ENCODE measurements around the gene ARAP1. TPM values are rescaled to one million over a fixed set of nuclear protein-coding genes. Genes with fewer than 3 reads are reported as not detected.
A peak's percentile ranks its signal among the peaks of the same experiment; 100 is the strongest.

The ARAP1 gene
- total RNA-seq, 1 donor from 2014 or later, result 49.5 TPM

- FAIRE-seq (no peak), DNase-seq (ENCODE audit: low read depth) (peak; percentile 33)
- no peaks in the 10 kb centered on the region for H3K27me3 ChIP-seq (ENCODE audit: control insufficient read depth, insufficient read depth, low read length)
- H3K4me3 ChIP-seq (ENCODE audit: low read depth, low read length), result peak overlapping the region; percentile 56
- no peaks in the 10 kb centered on the region for H3K36me3 ChIP-seq (ENCODE audit: control insufficient read depth, insufficient read depth, low read length)
- no peak for TF ChIP-seq CTCF (IDR thresholded peaks at IDR 0.05; ENCODE audit: insufficient read depth, low read length, severe bottlenecking)
These were observed 28.8 kb upstream of the ARAP1 start for GRCh38 chr11:72781063-72781312.

- TF ChIP-seq CTCF (IDR thresholded peaks at IDR 0.05; ENCODE audit: insufficient read depth, low read length, severe bottlenecking), result no peak
- H3K27me3 ChIP-seq (ENCODE audit: control insufficient read depth, insufficient read depth, low read length), result no peaks in the 10 kb centered on the region
- H3K4me3 ChIP-seq (ENCODE audit: low read depth, low read length), result peak overlapping the region; percentile 56
- no peaks in the 10 kb centered on the region for H3K36me3 ChIP-seq (ENCODE audit: control insufficient read depth, insufficient read depth, low read length)
- FAIRE-seq, result no peak
- DNase-seq (ENCODE audit: low read depth), result peak; percentile 30
These were observed 28.3 kb upstream of the ARAP1 start for GRCh38 chr11:72780296-72781062.

GRCh38 chr11:72779495-72780128 lies 27.4 kb upstream of the ARAP1 start:
- H3K36me3 ChIP-seq (ENCODE audit: control insufficient read depth, insufficient read depth, low read length), result no peaks in the 10 kb centered on the region
- no peaks in the 10 kb centered on the region for H3K27me3 ChIP-seq (ENCODE audit: control insufficient read depth, insufficient read depth, low read length)
- FAIRE-seq (no peak), DNase-seq (ENCODE audit: low read depth) (no peak)
- no peak overlapping the region for H3K4me3 ChIP-seq (ENCODE audit: low read depth, low read length)
- no peak for TF ChIP-seq CTCF (IDR thresholded peaks at IDR 0.05; ENCODE audit: insufficient read depth, low read length, severe bottlenecking)

- H3K36me3 ChIP-seq (ENCODE audit: control insufficient read depth, insufficient read depth, low read length), result no peaks in the 10 kb centered on the region
- H3K27me3 ChIP-seq (ENCODE audit: control insufficient read depth, insufficient read depth, low read length), result no peaks in the 10 kb centered on the region
- no peak overlapping the region for H3K4me3 ChIP-seq (ENCODE audit: low read depth, low read length)
- TF ChIP-seq CTCF (IDR thresholded peaks at IDR 0.05; ENCODE audit: insufficient read depth, low read length, severe bottlenecking), result no peak
- no peak for DNase-seq (ENCODE audit: low read depth)
- no peak for FAIRE-seq
These were observed 26.6 kb upstream of the ARAP1 start for GRCh38 chr11:72778535-72779494.

- Histone ChIP-seq H3K27me3 (ENCODE audit: control insufficient read depth, insufficient read depth, low read length) (no peaks in the 10 kb centered on the region), H3K36me3 (ENCODE audit: control insufficient read depth, insufficient read depth, low read length) (no peaks in the 10 kb centered on the region), H3K4me3 (ENCODE audit: low read depth, low read length) (no peak overlapping the region)
- no peak for FAIRE-seq
- no peak for TF ChIP-seq CTCF (IDR thresholded peaks at IDR 0.05; ENCODE audit: insufficient read depth, low read length, severe bottlenecking)
- no peak for DNase-seq (ENCODE audit: low read depth)
These were observed 25.6 kb upstream of the ARAP1 start for GRCh38 chr11:72777755-72778278.

Data from bronchial epithelial cell (primary cell).